Lower leg skin (tissue), 4 donors: Measurements from ENCODE around the gene MAEA. TPM values are rescaled to one million over a fixed set of nuclear protein-coding genes. Genes with fewer than 3 reads are reported as not detected.

Experiments used
- DNase-seq, 2 donors: peaks; one replicate each; pipeline ENCODE4 v3.0.0-alpha.2; 2019; ENCODE audit warnings: low spot score in 2 of 2
- H3K4me3 ChIP-seq: fragments of 200-600 bp; sonication (generic); 2 replicates; pipeline ENCODE4 v1.5.1; 2017; ENCODE audit warnings: mild to moderate bottlenecking, low read depth; ENCODE audit not compliant: poor library complexity, severe bottlenecking
- CTCF ChIP-seq, 3 donors: fragments of 450-650 bp; IDR thresholded peaks; one replicate each; pipeline ENCODE4 v1.5.1; 2016; ENCODE audit warnings: antibody characterized with exemption in 3 of 3, mild to moderate bottlenecking in 3 of 3, moderate library complexity in 2 of 3
- POLR2A ChIP-seq, 2 donors: fragments of 450-650 bp; IDR thresholded peaks; one replicate each; pipeline ENCODE4 v1.6.1; 2016 to 2017; ENCODE audit warnings: antibody characterized with exemption in 2 of 2, mild to moderate bottlenecking in 1 of 2, moderate library complexity in 1 of 2
- WGBS, 2 donors: methylation state at CpG; one replicate each; pipeline ENCODE4 v1.1.5; 2018; 5-methylcytosine and 5-hydroxymethylcytosine counted together
- intact Hi-C: fragments of 100-400 bp; cut with DNase I; formaldehyde crosslinking; loops from one replicate; pipeline ENCODE4 v1.15.0; 2023; ENCODE audit warnings: low total_unique reads
- total RNA-seq, 4 donors: library from RNA; depleted of rRNA; stranded (reverse); fragments of >200 nt; gene quantifications; one replicate each; pipeline ENCODE4 v1.1.0, GENCODE V29; 2016

The MAEA gene
- total RNA-seq, 4 donors from 2014 or later: 79.6 to 124 (median 89.4) TPM

- TF ChIP-seq CTCF (IDR thresholded peaks at IDR 0.05) (no peak), POLR2A (IDR thresholded peaks at IDR 0.05) (no peak)
- 90 to 95% methylated on average over 24 to 39 of the region's 44 CpGs for WGBS, 2 donors
- H3K4me3 ChIP-seq: no peak overlapping the region
- peak in 1 of 2 donors; percentile 84 for DNase-seq
- intact Hi-C loops: no loop called here
These were observed 96.0 kb downstream of the MAEA start for GRCh38 chr4:1385373-1386340.

Other genes with a start within 250 kb of the MAEA start
- gene RNF212, start 176.3 kb upstream of the MAEA start, total RNA-seq: 10 to 100 TPM in 2 of 4 donors, 1 to 10 TPM in 2; 2.9 to 11.8 (median 8.5) TPM
- 10 to 100 TPM; 19.1 to 39.8 (median 32.8) TPM for gene SPON2, start 117.3 kb upstream of the MAEA start, total RNA-seq
- 100 to 1,000 TPM; 124 to 195 (median 148) TPM for gene CTBP1, start 40.8 kb upstream of the MAEA start, total RNA-seq
- gene UVSSA, start 57.3 kb downstream of the MAEA start, total RNA-seq: 10 to 100 TPM; 18.2 to 57.4 (median 25.7) TPM
- gene NKX1-1, start 116.6 kb downstream of the MAEA start, total RNA-seq: not detected